Transverse colon (tissue), 4 donors: ENCODE measurements around the gene TSPAN12. TPM values are rescaled to one million over a fixed set of nuclear protein-coding genes. Genes with fewer than 3 reads are reported as not detected.
A peak's percentile ranks its signal among the peaks of the same experiment; 100 is the strongest.

Experiments
- DNase-seq: peaks from one replicate; pipeline ENCODE4 v3.0.0-alpha.2; 2019
- H3K27ac ChIP-seq, 4 donors: fragments of 200-600 bp; sonication (generic); 2 replicates each; pipeline ENCODE4 v1.5.1; 2016 to 2018; ENCODE audit warnings: inconsistent platforms in 4 of 4
- H3K27me3 ChIP-seq: fragments of 200-600 bp; sonication (generic); 2 replicates; pipeline ENCODE4 v1.5.1; 2017; ENCODE audit warnings: inconsistent platforms
- H3K36me3 ChIP-seq, 4 donors: fragments of 200-600 bp; sonication (generic); 2 replicates each; pipeline ENCODE4 v1.5.1; 2017 to 2019; ENCODE audit warnings: inconsistent platforms in 4 of 4
- H3K4me1 ChIP-seq, 4 donors: fragments of 200-600 bp; sonication (generic); 2 replicates each; pipeline ENCODE4 v1.5.1; 2017 to 2020; ENCODE audit warnings: inconsistent platforms in 4 of 4
- H3K4me3 ChIP-seq, 4 donors: fragments of 200-600 bp; sonication (generic); 1 replicate in 1 of 4; 2 replicates in 3 of 4; pipeline versions ENCODE4 v1.5.1 to v1.6.1; 2017 to 2019; ENCODE audit warnings: inconsistent platforms in 4 of 4
- H3K9me3 ChIP-seq, 2 donors: fragments of 200-600 bp; sonication (generic); 2 replicates each; pipeline ENCODE4 v1.5.1; 2017 to 2019; ENCODE audit warnings: inconsistent platforms in 2 of 2
- EP300 ChIP-seq: sonication (generic); formaldehyde crosslinking; IDR thresholded peaks from one replicate; pipeline ENCODE4 v1.6.1; 2017; ENCODE audit warnings: antibody characterized with exemption, low read depth
- POLR2A ChIP-seq: fragments of 450-650 bp; IDR thresholded peaks from one replicate; pipeline ENCODE4 v1.6.1; 2016; ENCODE audit warnings: antibody characterized with exemption, mild to moderate bottlenecking, moderate library complexity
- POLR2AphosphoS5 ChIP-seq, 3 donors: sonication (generic); formaldehyde crosslinking; IDR thresholded peaks; one replicate each; pipeline ENCODE4 v1.6.1; 2016; ENCODE audit warnings: antibody characterized with exemption in 3 of 3
- WGBS, 2 donors: methylation state at CpG; one replicate each; pipeline ENCODE4 v1.1.5; 2018; ENCODE audit warnings: low coverage in 1 of 2; 5-methylcytosine and 5-hydroxymethylcytosine counted together
- in situ Hi-C, 4 donors: fragments of 200-750 bp; cut with MboI; loops; one replicate each; pipeline versions ENCODE4 v1.15.0 to v1.15.1; 2017; ENCODE audit warnings: low sequenced_read_pairs in 3 of 4, low pct_ligation_motif_present in 1 of 4, low pct_unique_long_range_greater_than_20kb in 1 of 4
- intact Hi-C: fragments of 100-400 bp; cut with DNase I; formaldehyde crosslinking; loops from one replicate; pipeline ENCODE4 v1.15.1; 2023; ENCODE audit warnings: low total_unique reads
- total RNA-seq, 4 donors: library from RNA; depleted of rRNA; stranded (reverse); fragments of >200 nt; gene quantifications; one replicate each; pipeline ENCODE4 v1.1.0, GENCODE V29; 2016
- TF ChIP-seq, protein P1 (sequence below), 5 experiments: fragments of 200-600 bp in 3 of 5; fragments of 450-650 bp in 2 of 5; sonication (generic) in 3 of 5; IDR thresholded peaks; 1 replicate in 2 of 5; 2 replicates in 3 of 5; pipeline ENCODE4 v1.5.1; 2016 to 2017; ENCODE audit warnings: antibody characterized with exemption in 5 of 5, inconsistent platforms in 3 of 5, mild to moderate bottlenecking in 2 of 5, moderate library complexity in 1 of 5

TSPAN12 gene
- total RNA-seq, 4 donors from 2014 or later, result 34.9 to 55.6 (median 39.5) TPM

DNA sequence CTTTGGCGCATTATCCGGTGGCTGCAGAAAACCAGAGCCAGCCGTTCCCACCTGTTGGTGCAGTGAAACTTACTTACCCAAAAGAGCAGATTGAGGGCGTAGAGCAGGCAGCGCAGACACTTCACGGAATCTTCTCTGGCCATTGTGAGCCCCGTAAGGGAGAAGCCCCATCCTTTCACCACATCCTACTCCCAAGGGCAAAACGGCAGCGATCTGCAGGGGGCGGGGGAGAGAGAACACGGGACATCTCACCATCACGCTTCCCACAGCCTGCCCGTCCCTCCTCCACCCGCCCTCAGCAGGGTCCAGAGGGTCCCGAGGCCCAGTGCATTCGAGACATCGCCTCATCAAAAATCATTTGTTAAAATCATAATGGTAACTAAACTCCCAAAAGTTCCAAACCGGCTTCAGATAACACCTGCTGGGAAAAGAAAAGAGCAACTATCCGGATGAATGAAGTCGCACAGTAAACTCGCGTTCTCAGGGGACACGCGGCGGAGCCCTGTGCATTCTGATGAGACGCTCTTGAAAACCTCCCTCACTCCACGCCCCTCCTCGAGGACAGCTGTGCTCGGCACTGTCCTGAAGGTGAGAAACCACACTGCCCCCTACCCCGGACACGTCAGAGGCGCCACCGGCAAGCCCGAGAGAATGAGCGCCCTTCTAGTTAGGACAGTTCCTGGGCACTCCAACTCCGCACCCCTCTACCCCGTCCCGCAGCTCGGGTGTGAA is 1.2 kb downstream of the TSPAN12 start:
- in situ Hi-C loops (no loop called here), intact Hi-C loops (loop anchor here (10.0 kb wide), 1 partner anchor 62 kb away; no protein-coding TSS in a partner anchor)
- Histone ChIP-seq H3K27ac (peak overlapping the region; percentile 93 to 96 (median 95)), H3K4me3 (peak overlapping the region; percentile 70 to 81 (median 78)), H3K27me3 (no peaks in the 10 kb centered on the region), H3K4me1 (peaks cover 0 to 33% (median 13%) of the 10 kb centered on the region in 4 donors), H3K9me3 (no peaks in the 10 kb centered on the region), H3K36me3 (no peaks in the 10 kb centered on the region)
- TF ChIP-seq POLR2AphosphoS5 (IDR thresholded peaks at IDR 0.05), result no peak
- no peak for TF ChIP-seq POLR2A
- peak; percentile 38 for DNase-seq
- WGBS, 2 donors, result 4% methylated on average over 39 of the region's 39 CpGs; no CpG with 5 or more reads in 1 of the 2 donors

DNA sequence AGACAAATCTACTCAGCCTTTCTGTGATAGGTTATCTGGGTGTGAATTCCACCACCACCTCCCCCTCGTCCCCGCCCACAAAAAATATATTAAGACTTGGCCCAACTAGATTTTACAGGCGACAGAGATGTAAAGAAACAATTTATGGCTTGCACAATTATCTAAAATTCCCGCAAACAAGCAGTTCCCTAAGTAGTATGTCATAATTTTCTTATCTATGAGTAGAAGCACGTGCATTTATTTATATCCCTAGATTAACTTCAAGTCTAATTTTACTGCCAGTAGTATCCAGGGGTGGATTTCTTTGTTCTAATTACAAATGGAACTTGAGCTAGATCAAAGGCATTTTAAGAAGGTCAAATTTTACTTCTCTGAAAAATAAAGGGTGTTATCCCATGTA is 1.7 kb downstream of the TSPAN12 start:
- Histone ChIP-seq H3K27me3 (no peaks in the 10 kb centered on the region), H3K27ac (peak overlapping the region in 3 of 4 donors; percentile 93 to 96 (median 94)), H3K9me3 (no peaks in the 10 kb centered on the region), H3K4me3 (peak overlapping the region in 3 of 4 donors; percentile 70 to 81 (median 76)), H3K36me3 (no peaks in the 10 kb centered on the region), H3K4me1 (peaks cover 0 to 33% (median 13%) of the 10 kb centered on the region in 4 donors)
- 56 to 59% methylated on average over 5 of the region's 5 CpGs for WGBS, 2 donors
- TF ChIP-seq POLR2A, result no peak
- TF ChIP-seq EP300, result no peak
- no peak for TF ChIP-seq POLR2AphosphoS5 (IDR thresholded peaks at IDR 0.05)
- TF ChIP-seq, protein P1, sequence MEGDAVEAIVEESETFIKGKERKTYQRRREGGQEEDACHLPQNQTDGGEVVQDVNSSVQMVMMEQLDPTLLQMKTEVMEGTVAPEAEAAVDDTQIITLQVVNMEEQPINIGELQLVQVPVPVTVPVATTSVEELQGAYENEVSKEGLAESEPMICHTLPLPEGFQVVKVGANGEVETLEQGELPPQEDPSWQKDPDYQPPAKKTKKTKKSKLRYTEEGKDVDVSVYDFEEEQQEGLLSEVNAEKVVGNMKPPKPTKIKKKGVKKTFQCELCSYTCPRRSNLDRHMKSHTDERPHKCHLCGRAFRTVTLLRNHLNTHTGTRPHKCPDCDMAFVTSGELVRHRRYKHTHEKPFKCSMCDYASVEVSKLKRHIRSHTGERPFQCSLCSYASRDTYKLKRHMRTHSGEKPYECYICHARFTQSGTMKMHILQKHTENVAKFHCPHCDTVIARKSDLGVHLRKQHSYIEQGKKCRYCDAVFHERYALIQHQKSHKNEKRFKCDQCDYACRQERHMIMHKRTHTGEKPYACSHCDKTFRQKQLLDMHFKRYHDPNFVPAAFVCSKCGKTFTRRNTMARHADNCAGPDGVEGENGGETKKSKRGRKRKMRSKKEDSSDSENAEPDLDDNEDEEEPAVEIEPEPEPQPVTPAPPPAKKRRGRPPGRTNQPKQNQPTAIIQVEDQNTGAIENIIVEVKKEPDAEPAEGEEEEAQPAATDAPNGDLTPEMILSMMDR (IDR thresholded peaks at IDR 0.05), result no peak
- intact Hi-C loops, result loop anchor here (10.0 kb wide), 1 partner anchor 61 kb away; no protein-coding TSS in a partner anchor
- no peak for DNase-seq
- in situ Hi-C loops, result no loop called here

DNA sequence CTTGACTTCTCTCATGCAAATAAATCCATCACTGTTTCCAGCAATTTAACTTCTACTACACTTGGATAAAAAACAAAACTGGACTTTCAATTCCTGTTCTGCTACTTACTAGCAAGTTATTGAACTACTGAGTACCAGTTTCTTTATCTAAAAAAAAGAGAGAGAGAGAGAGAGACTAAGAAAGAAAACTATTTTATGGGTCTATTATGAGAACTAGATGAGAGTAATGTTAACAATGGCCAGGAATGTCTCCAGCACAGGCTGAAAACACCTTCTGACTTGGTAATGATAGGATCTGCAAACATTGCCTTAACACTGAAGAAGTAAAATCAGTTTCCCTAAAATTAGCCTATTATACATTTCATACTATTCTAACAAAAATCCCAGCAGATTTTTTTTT is 5.2 kb downstream of the TSPAN12 start:
- in situ Hi-C loops, result no loop called here
- Histone ChIP-seq H3K36me3 (no peaks in the 10 kb centered on the region), H3K9me3 (no peaks in the 10 kb centered on the region), H3K4me3 (no peak overlapping the region), H3K27ac (no peak overlapping the region), H3K27me3 (no peaks in the 10 kb centered on the region), H3K4me1 (peaks cover 0 to 23% (median 2%) of the 10 kb centered on the region in 4 donors)
- DNase-seq, result no peak
- no peak for TF ChIP-seq POLR2AphosphoS5 (IDR thresholded peaks at IDR 0.05)
- no peak for TF ChIP-seq POLR2A
- TF ChIP-seq EP300, result no peak
- TF ChIP-seq, protein P1 (IDR thresholded peaks at IDR 0.05), result no peak
- intact Hi-C loops, result loop anchor here (10.0 kb wide), 1 partner anchor 58 kb away; no protein-coding TSS in a partner anchor

GRCh38 chr7:120843109-120843508 is 14.8 kb downstream of the TSPAN12 start:
- Histone ChIP-seq H3K27me3 (no peaks in the 10 kb centered on the region), H3K36me3 (no peaks in the 10 kb centered on the region), H3K9me3 (no peaks in the 10 kb centered on the region), H3K4me1 (peaks cover 0 to 21% (median 0%) of the 10 kb centered on the region in 4 donors), H3K4me3 (no peak overlapping the region), H3K27ac (no peak overlapping the region)
- intact Hi-C loops (no loop called here), in situ Hi-C loops (no loop called here)
- no peak for DNase-seq
- TF ChIP-seq POLR2A (no peak), POLR2AphosphoS5 (IDR thresholded peaks at IDR 0.05) (no peak), EP300 (no peak)
- TF ChIP-seq, protein P1 (IDR thresholded peaks at IDR 0.05), result no peak
- 78 to 80% methylated on average over 2 of the region's 2 CpGs for WGBS, 2 donors
